Dermis microvascular lymphatic vessel endothelial cell (primary cell): Measurements from ENCODE around the gene SATB2. TPM values are rescaled to one million over a fixed set of nuclear protein-coding genes. Genes with fewer than 3 reads are reported as not detected.

Experiments used
- DNase-seq, 2 donors: peaks; one replicate each; pipeline versions ENCODE4 v3.0.0 to v3.0.0-alpha.2; 2010; ENCODE audit warnings: low read depth in 2 of 2
- total RNA-seq: library from RNA; depleted of rRNA; stranded (reverse); fragments of >200 nt; gene quantifications from 2 replicates; pipeline ENCODE4 v1.2.1, GENCODE V29; 2014

SATB2 gene
- total RNA-seq, 1 donor from 2014 or later: 0.26 TPM

DNA sequence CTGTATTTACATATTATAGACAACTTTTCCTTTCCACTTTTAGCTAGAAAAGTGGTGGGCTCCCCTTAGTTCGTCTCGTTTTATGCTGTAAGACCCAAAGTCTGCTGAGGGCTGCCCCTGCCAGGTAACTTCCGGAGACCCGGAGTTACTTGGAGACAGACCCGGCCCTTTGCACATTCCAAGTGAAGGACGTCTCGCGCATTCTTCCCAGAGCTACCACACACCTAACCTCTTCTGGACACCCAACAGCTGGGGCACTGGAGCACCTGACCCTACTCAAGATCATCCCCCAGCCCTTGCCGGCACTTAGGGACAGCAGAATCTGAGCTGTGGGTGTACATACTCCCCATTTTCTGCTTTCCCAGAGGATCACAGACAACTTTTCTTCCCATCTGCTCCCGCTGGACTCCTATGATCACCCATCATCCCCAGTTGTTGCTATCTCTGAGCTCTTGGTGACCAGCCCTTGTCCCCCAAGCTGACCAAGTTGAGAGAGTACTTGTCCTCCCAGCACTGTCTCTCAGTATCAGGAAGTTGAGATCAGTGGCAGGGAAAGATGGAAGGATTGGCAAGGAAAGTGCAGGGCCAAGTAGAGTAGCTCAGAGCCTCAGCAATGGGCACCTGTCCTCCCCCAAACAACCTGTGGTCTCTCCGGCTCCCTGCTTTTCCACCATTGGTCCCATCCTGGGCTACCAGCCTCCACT lies 8.4 kb upstream of the SATB2 start:
- no peak for DNase-seq

DNA sequence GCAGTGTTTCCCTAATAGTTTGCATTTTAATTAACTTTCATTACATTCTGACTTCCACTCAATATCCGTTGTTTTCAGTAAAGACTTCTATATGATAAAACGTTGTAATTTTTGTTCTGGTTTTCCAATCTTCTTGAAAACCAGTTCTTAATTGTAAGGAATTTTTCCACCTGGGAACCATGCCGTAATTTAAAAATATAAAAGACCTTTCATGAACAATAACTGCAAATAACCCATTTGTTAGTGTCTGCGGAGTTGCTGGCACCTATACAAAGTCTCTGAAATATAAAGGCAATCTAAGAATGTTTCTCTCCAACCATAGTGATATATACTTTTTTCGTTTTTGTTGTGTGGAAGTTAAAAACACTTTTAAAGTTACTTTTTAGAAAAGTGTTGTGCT lies 7.7 kb upstream of the SATB2 start:
- DNase-seq: no peak

DNA sequence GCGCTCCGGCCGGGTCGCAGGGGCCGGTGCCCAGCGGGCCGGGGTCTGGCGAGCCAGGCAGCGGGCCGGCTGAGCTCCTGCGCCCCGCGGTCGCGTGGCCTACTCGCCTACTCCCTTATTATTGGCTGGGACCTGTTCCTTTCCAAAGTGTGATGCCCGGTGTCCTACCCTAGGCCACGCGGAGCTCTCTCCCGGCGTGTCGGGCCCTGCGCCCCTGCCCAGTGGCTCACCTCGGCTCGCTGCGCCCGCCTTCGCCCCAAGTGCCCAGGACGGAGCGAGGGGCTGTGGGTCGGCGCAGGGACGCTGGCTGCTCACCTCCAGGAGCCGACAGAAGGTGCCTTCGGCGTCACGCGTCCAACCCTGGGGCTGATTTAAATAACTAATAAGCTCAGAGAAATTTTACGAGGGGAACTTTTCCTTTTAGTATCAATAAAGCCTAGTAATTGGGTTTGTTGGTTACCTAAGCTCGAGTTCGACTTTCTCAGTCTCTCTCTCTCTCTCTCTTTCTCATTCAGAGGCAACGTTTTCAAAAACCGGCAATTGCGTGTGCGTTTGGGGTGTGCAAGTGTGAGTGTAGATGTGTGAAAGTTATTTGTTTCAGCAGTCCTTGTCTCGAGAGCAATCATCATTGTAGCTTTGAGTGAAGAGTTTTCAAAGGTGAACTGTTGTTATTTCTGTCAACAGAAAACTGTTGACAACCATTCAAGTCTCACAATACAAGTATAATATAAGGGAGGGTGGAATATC lies 7.0 kb upstream of the SATB2 start:
- DNase-seq: no peak

DNA sequence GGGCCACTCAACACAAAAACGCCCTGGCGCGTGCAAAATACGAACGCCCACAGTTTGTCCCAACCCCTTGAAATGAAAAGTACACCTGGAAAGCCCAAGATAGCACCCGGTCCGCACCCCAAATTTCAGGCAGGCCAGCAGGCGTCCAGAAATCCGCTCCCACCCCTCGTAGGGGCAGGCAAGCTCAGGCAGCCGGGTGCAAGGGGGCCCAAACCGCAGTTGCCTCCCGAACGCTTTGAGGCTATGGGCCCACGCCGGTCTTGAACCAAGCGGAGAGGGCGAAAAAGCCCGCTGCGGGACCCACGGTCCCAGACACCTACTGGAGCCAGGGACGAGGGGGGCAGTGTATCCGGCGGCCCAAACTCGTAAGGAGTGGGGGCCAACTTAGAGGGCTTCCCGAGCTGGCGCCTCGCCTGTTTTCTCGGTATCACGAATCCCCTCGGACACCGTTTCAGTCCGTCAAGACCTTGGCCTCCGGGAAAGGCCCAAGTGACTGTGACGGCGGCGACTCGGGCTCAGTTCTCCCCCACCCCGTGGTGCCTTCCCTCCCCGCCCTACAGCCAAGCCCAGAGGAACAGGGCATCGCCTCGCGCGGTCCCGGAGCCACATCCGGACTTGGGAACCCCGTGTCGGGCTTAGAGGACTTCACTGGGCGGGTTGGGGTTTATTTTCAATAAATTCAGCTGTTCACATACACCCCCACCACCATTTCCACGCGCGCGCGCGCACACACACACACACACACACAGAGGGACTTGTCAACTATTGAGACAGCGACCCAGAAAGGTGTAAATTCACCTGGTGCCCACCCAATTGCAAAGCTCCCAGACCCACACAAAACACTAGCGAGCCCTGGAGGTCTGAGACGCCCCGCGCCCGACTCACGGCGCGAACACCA lies 6.2 kb upstream of the SATB2 start:
- DNase-seq: no peak

DNA sequence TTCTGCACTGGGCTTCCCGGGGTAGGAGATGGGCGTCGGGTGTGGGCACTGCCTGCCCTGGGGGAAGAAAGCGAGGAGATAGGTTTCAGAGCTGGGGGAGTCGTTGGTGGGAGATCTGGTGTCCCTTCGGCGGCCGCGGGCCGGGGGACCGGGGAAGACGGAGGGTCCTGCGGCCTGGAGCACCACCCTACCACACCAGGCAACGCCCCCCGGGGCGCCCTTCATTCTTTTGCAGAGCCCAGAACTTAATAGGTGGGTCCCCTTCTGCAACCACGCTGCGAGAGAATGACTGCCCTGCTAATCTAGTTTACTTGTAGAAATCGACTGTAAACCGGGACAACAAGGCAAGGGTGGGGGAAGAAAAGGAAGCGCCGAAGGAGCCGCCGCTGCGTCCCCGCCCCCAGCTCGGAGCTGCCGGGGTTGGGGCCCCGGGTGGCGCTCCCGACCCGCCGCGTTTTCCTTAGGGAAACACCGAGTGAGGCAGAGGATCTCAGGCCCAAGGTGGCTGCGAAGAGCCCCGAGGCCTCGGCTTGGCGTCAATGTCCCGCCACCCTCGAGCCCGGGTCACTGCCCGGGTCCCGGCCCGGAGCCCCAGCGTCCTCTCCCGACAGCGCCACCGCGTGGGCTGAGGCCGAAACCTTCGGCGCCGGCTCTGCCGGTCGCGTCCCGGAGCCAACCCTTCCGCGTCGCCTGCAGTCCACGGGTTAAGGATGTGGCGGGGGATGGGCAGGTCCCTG lies 5.4 kb upstream of the SATB2 start:
- peak in 1 of 2 donors; percentile 49 for DNase-seq

GRCh38 chr2:199462347-199462955 lies 4.7 kb upstream of the SATB2 start:
- no peak for DNase-seq

DNA sequence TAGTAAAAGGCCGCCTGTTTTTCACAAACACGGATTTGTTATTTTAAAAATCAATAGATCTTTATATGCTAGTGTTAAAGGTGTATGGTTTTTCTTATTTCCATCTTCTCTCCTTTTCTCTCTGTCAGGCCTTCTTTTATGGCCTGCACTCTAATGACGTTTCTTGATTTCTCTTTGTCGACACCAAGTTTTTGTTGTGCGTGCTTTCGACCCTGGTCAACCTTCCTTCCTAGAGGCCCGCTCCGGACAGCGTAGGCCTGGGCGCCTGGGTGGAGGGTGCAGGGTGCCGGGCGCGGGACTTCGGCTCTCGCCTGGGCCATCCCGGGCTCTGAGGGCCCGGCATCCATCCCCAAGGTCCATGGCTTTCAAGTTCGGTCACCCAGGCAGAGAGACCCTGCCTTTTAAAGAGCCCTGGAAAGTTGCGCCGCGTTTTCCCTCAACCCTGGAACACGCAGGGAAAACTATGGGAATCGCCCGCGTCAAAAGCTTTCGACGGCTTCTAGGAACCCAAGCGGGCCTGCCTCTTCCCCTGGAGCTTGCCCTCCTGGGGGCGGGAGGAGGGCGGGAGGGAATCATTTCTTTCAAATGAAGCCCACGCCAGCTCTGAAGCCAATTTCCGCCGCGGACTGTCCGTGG lies 4.1 kb upstream of the SATB2 start:
- DNase-seq: no peak

DNA sequence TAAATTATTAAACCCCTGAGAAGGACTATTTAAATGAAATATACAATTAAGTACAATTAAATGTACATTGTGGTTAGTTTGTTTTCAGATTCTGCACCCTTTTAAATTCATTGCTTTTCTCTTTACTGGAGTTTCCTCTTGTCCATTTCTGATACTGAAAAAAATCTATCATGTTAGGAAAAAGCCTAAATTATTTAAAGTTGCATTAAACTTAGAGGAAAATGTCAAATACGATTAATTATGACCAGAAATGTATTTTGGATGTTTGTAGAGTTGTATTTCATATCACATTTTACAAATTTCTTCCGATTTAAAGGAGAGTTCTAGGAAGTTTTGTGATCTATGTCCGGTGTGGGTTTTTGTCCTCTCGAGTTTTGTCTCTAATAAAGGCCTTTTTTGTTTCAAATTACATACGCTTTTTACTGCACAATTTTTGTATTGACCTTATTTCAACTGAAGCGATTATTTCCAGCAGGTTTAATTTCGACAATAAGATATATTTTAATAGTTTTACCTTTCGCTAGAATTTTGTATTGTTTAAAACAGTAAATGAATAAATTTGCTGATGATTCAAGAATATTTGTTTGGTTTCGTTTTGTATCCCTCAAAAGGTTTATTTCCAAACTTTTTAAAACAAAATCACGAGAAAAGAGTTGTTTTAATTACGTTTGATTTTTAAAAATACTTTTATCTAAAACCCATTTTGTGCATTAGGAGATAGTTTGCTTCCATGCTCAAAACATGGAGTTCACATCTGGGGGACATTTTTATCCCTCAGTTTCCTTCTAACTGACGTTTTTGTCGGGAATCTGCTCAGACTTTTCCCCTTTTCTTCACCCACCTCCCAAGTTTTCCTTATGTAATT lies 3.3 kb upstream of the SATB2 start:
- no peak for DNase-seq

DNA sequence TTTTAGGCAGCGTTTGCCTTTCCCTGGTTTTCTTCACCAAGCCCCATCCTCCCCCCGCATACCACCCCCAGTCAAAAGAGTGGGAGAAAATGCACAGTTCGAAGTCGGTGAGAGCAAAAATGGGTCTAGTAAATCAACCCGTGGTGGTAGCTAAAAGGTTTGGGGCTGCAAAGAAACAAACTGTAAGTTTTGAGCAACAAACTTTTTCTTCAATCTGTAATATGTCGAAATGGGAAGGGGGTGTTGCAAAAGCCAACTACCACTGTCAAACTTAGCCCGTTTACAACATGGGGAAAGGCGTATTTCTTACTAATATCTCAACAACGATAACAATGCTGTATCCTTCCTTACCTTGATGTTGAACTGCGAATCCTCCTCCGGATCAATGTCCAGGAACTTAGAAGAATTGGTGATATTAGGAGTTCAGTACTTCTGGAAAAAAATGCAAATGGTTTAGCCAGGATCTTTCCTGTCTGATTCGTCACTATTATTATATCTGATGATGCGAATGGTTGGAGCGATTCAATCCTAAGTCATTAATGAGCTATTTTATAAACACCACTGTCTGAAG lies 2.4 kb upstream of the SATB2 start:
- DNase-seq: no peak

DNA sequence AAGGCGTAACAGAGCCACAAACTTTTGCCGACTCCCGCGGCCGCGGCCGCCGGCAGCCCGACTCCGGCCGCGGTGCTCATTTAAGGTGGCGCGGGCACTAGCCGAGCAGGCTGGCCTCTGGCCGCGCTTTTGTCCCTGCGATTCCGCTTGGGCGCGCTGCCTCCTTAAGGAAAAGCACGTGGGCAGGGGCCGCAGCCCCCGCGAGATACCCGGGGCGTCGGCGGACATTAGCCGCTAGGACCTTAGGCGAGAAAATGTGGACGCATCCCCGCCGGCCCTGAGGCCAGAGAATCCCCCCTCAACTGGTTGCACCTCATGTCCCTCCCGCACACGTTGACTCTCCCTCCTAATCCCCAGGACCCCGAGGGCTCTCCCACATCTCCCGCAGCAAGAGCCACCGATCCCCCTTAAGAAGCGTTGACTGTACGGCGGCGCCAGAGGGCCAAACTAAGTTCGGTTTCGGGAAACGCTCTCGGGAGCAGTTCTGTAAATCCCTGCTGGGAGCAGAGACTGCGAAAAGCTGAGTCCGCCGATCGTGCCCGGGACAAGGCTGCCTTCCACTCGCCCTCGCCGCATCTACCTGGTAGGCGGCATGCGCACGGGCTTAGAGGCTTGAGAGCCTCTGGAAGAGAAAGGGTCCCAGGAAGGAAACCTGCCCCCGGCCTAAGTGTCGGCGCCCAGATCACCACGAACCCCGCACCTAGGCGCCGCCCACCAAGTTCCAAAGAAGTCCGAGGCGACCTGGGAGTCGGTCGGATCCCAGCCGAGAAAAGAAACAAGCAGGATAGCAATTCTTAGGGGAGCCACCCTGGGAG lies 1.8 kb upstream of the SATB2 start:
- peak; percentile 85 to 94 for DNase-seq

- DNase-seq: no peak
These were observed 1.1 kb upstream of the SATB2 start for GRCh38 chr2:199458806-199459285.

- DNase-seq: peak in 1 of 2 donors; percentile 35
These were observed 468 bp upstream of the SATB2 start for GRCh38 chr2:199458009-199458805.

GRCh38 chr2:199456383-199457146 lies 1.2 kb downstream of the SATB2 start:
- no peak for DNase-seq

DNA sequence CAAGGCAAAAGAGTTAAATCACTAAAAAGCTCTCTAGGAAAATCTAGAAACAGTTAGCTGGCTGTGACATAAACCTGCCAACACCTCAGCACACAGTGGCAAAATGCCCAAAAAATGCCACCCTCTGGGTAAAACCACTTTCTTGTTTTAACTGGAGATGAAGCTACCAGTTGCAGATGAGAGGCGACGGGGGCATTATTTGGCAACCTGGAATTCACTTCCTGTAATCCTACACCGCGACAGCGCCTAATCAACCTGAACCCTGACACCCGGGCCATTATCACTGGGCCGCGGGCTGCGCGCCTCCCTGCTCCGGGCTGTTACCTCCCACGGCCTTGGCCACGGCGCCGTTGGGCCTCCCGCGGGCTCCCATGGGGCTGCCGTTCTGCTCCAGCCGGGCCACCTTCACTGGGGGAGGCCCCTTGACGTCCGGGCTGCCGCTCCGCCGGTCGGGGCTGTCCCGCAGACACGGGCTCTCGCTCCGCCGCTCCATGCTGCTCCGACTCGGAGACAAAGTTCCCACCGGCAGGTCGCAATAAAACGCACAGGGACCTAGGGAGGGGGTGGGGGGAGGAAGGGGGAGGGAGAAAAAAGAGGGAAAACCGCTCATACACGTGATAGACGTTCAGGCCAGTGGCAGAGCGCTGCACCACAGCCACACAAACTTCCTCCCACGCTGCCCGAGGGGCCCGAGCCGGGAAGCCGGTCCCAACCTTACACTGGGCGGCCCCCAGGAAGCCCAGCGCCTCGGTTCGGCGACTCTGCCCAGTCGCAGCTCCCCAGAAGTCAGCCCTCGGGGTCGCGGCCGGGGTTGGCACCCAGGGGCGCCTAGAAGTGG lies 2.0 kb downstream of the SATB2 start:
- peak in 1 of 2 donors; percentile 38 for DNase-seq

DNA sequence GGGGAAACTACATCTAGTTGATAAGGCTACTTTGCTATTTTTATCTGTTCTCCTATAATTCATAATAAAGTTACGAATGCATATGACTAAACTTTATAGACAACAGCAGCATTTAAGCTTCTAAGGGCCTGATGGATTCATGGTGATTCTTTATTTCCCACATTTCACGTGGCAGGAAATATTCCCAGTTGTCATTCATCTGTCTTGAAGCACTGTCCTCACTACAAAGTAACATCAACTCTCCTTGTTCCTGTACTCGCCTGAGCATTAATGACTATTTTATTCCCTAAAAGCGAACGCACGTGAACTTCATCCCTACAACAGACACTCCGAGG lies 2.6 kb downstream of the SATB2 start:
- DNase-seq: no peak

DNA sequence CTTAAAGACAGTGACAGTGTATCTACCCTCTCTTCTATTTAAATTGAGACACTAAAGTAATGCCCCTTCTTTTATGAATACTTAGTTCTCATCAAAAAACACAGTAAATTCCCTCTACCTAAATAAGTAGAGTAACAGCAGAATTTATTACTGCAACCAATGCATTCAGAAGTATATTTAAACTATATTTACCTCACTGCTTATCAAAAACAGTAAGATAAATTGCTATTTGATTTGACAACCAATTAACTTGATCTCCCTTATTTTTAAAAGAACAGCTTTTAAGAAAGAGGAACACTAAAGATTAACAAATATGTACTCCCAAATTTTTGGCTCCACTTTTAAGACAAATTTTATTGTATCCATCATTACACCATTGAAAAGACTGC lies 4.8 kb downstream of the SATB2 start:
- no peak for DNase-seq
